ENCODE results near the gene KANSL1.
"Not testable (repeated sequence)": the region's sequence is repeated elsewhere in the genome, so short reads cannot be mapped to it uniquely, and the experiment has no call there.

DNA sequence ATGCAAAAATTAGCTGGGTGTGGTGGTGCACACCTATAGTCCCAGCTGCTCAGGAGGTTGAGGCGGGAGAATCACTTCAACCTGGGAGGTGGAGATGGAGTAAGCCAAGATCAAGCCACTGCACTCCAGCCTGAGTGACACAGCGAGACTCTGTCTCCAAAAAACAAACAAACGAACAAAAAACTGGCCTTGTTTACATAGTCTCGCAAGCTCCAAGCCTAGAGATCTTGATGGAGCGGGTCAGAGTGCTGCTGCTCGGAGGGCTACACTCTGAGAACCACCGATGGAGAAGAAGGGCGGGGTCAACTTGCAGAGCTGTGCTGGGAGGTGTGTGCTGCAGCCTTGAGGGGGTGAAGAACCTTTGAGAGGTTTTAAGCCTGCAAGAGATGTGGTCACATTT lies 38.1 kb upstream of the KANSL1 start:
- not testable (repeated sequence) for TF ChIP-seq CTCF (conservative IDR thresholded peaks at IDR 0.05 in 1 of 2, IDR thresholded peaks at IDR 0.05 in 1 of 2; ENCODE audit: extremely low read depth in 1 of 2, insufficient read depth in 1 of 2, low read depth in 1 of 2, low read length in 2 of 2); EZH2 (IDR thresholded peaks at IDR 0.05; ENCODE audit: borderline replicate concordance, low read length)
